DND-41 (cell line): ENCODE results near the gene APPL1.

Source experiments
- ATAC-seq: fragments of 200-7000 bp; cut with Tn5 transposase; 3 replicates; pipeline ENCODE4 v1.9.1; 2021; ENCODE audit warnings: low read depth; ENCODE audit not compliant: insufficient read depth
- DNase-seq: peaks from one replicate; pipeline ENCODE4 v3.0.0-alpha.2; 2020
- H2AFZ ChIP-seq: 2 replicates; pipeline ENCODE4 v1.6.0; 2012; ENCODE audit warnings: low read depth, low read length
- H3K27ac ChIP-seq: 2 replicates; pipeline ENCODE4 v1.5.1; 2012; ENCODE audit warnings: low read length, inconsistent platforms
- H3K27me3 ChIP-seq: fragments of 200-600 bp; sonication (generic); 2 replicates; pipeline ENCODE4 v1.6.0; 2012; ENCODE audit warnings: low read length, mild to moderate bottlenecking, inconsistent platforms; ENCODE audit not compliant: insufficient read depth, poor library complexity
- H3K36me3 ChIP-seq: 2 replicates; pipeline ENCODE4 v1.5.1; 2012; ENCODE audit warnings: low read length, inconsistent platforms; ENCODE audit not compliant: insufficient read depth
- H3K4me1 ChIP-seq: 2 replicates; pipeline ENCODE4 v1.5.1; 2012; ENCODE audit warnings: mild to moderate bottlenecking, low read length; ENCODE audit not compliant: insufficient read depth
- H3K4me2 ChIP-seq: 2 replicates; pipeline ENCODE4 v1.6.0; 2012; ENCODE audit warnings: mild to moderate bottlenecking, moderate library complexity, low read length, inconsistent platforms; ENCODE audit not compliant: insufficient read depth
- H3K4me3 ChIP-seq, 2 experiments: fragments of 200-600 bp in 1 of 2; shearing (Covaris generic) in 1 of 2; 2 replicates each; pipeline ENCODE4 v1.5.1; 2012 to 2016; ENCODE audit warnings: inconsistent platforms in 2 of 2, low read length in 2 of 2, mild to moderate bottlenecking in 2 of 2, low read depth in 1 of 2, moderate library complexity in 1 of 2
- H3K79me2 ChIP-seq: 2 replicates; pipeline ENCODE4 v1.6.0; 2012; ENCODE audit warnings: low read length, inconsistent platforms; ENCODE audit not compliant: insufficient read depth
- H3K9ac ChIP-seq: 2 replicates; pipeline ENCODE4 v1.6.0; 2012; ENCODE audit warnings: low read depth, mild to moderate bottlenecking, inconsistent platforms, low read length, moderate library complexity
- H3K9me3 ChIP-seq: 2 replicates; pipeline ENCODE4 v1.5.1; 2012; ENCODE audit warnings: low read length, moderate library complexity, mild to moderate bottlenecking, inconsistent platforms; ENCODE audit not compliant: insufficient read depth, severe bottlenecking
- H4K20me1 ChIP-seq: 2 replicates; pipeline ENCODE4 v1.6.0; 2012; ENCODE audit warnings: low read length; ENCODE audit not compliant: insufficient read depth
- EZH2 ChIP-seq: IDR thresholded peaks from 3 replicates; pipeline ENCODE4 v1.6.1; 2012; ENCODE audit warnings: borderline replicate concordance, low read depth, mild to moderate bottlenecking, moderate library complexity, low read length, inconsistent platforms; ENCODE audit not compliant: severe bottlenecking
- TF ChIP-seq, protein P1 (sequence below): IDR thresholded peaks from 2 replicates; pipeline ENCODE4 v1.5.1; 2012; ENCODE audit warnings: borderline replicate concordance, low read length, moderate library complexity, mild to moderate bottlenecking; ENCODE audit not compliant: poor library complexity, severe bottlenecking; ENCODE audit errors: extremely low read depth

The APPL1 gene

DNA sequence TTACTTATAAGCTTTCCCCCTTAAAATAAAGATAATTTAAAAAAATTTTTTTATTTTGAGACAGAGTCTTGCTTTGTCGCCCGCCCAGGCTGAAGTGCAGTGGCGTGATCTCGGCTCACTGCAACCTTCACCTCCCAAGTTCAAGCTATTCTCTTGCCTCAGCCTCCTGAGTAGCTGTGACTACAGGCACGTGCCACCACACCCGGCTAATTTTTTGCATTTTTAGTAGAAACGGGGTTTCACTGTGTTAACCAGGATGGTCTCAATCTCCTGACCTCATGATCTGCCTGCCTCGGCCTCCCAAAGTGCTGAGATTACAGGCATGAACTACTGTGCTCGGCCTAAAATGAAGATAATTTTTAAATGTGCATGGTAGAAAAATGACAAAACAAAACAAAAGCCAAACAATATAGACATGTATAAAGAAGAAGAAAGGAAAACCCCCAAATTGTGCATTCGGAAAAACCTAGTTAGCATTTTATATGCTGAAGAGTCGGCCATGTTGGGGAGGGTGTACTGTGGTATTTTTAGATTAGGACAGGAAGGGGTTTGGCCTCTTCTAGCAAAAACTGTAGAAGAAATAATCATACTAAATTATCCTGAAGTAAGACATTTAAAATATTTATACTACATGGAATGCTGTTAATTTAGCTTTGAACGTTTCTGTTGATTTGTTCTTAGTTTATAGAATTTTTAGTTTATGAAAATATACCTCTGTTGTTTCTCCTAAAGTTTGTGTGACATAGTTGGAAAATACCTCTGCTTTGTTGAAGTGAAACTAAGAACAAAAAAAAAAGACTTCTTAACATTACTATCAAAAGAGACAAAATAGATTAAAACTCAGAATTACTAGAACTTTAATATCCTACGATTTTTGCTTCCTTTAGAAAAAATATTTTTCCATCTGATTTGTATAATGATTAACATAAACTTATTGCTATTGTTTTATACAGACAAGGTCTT lies 7.4 kb downstream of the APPL1 start:
- H3K4me2 ChIP-seq = no peak overlapping the region

DNA sequence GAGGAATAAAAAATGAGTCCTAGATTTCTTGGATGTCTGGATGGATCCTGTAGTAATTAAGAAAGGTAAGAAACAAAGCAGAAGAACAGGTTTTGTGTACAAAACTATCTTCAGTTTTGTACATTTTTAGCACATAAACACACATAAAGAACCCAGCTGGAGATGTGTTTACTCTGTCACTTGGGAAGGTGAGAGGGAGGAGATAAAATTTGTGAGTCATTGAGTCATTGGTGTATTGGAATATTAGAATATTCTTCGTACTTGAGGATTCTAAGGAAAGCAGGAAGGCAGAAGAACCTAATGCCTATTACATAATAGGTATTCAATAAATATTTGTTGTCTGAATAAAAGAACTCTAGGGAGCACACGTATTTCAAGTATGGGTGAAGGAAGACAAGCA lies 17.4 kb downstream of the APPL1 start:
- TF ChIP-seq, protein P1, sequence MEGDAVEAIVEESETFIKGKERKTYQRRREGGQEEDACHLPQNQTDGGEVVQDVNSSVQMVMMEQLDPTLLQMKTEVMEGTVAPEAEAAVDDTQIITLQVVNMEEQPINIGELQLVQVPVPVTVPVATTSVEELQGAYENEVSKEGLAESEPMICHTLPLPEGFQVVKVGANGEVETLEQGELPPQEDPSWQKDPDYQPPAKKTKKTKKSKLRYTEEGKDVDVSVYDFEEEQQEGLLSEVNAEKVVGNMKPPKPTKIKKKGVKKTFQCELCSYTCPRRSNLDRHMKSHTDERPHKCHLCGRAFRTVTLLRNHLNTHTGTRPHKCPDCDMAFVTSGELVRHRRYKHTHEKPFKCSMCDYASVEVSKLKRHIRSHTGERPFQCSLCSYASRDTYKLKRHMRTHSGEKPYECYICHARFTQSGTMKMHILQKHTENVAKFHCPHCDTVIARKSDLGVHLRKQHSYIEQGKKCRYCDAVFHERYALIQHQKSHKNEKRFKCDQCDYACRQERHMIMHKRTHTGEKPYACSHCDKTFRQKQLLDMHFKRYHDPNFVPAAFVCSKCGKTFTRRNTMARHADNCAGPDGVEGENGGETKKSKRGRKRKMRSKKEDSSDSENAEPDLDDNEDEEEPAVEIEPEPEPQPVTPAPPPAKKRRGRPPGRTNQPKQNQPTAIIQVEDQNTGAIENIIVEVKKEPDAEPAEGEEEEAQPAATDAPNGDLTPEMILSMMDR = no peak
- no peak for TF ChIP-seq EZH2
- H3K9me3 ChIP-seq = no peaks in the 10 kb centered on the region
- no peak for ATAC-seq
- no peak overlapping the region for H3K27ac ChIP-seq
- no peak overlapping the region for H3K9ac ChIP-seq
- H3K4me3 ChIP-seq = no peak overlapping the region
- H3K79me2 ChIP-seq = 0 out of 2 replicates have a peak, but pooled peaks cover 2% of the 10 kb centered on the region
- H3K27me3 ChIP-seq = no peaks in the 10 kb centered on the region
- no peak overlapping the region for H3K4me2 ChIP-seq
- no peaks in the 10 kb centered on the region for H3K4me1 ChIP-seq
- peaks cover 95% of the 10 kb centered on the region for H3K36me3 ChIP-seq
- H2AFZ ChIP-seq = no peak overlapping the region
- DNase-seq = no peak
- H4K20me1 ChIP-seq = no peaks in the 10 kb centered on the region

More for the DNA sequence above, 7.4 kb downstream of the APPL1 start:
- Histone ChIP-seq H3K4me1 (peaks cover 6% of the 10 kb centered on the region; the same call in 1 of the 2 replicates), H3K79me2 (peaks cover 56% of the 10 kb centered on the region), H3K36me3 (peaks cover 36% of the 10 kb centered on the region), H3K27ac (no peak overlapping the region), H3K9me3 (no peaks in the 10 kb centered on the region), H3K4me3 (no peak overlapping the region), H2AFZ (no peak overlapping the region), H3K27me3 (no peaks in the 10 kb centered on the region), H4K20me1 (peaks cover 11% of the 10 kb centered on the region; the same call in 1 of the 2 replicates), H3K9ac (no peak overlapping the region)
- no peak for TF ChIP-seq EZH2
- no peak for DNase-seq
- no peak for ATAC-seq

DNA sequence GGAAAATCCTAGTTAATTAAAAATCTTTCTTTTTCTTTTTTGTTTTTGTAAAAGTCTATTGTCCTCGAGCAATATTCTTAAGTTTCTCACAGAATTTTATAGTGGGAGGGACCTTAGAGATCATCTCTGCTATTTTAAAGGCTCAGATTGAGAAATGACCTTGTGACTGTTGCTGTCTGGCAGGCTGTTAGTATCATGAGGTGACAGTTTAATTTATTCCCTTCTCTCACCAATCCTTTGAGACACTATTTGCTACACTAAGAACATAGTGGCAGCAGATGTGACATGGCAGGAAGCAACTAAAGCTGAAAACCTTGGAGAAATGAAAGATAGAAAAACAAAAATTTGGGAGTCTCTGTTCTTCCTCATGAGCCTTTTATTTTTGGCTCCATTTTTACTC lies 24.9 kb downstream of the APPL1 start:
- Histone ChIP-seq H3K9me3 (no peaks in the 10 kb centered on the region), H3K4me3 (no peak overlapping the region), H3K9ac (no peak overlapping the region), H3K36me3 (peaks cover 64% of the 10 kb centered on the region), H3K27ac (no peak overlapping the region), H3K4me1 (no peaks in the 10 kb centered on the region), H3K27me3 (no peaks in the 10 kb centered on the region), H3K4me2 (no peak overlapping the region), H4K20me1 (no peaks in the 10 kb centered on the region), H3K79me2 (0 out of 2 replicates have a peak, but pooled peaks cover 2% of the 10 kb centered on the region), H2AFZ (no peak overlapping the region)
- no peak for ATAC-seq
- TF ChIP-seq, protein P1 = no peak
- no peak for TF ChIP-seq EZH2
- no peak for DNase-seq

DNA sequence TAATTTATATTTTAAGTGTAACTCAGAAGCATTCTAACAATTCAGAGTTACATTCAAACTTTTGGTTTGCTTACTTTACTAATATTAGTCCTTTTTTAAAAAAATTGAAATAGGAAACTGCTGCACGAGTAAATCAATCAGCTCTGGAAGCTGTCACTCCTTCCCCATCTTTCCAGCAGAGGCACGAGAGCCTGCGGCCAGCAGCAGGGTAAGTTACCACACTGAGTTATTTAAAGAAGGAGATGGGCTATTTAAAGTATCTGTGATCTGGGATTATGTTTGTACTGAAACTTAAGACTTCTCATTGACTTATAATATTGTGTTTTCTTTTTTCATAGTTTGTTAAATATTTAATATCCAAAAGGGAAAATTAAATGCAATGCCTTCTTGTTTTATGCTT lies 29.3 kb downstream of the APPL1 start:
- H3K4me2 ChIP-seq = no peak overlapping the region
- H3K79me2 ChIP-seq = no peaks in the 10 kb centered on the region
- no peak overlapping the region for H3K27ac ChIP-seq
- H3K4me1 ChIP-seq = no peaks in the 10 kb centered on the region
- H3K4me3 ChIP-seq = no peak overlapping the region
- no peak for ATAC-seq
- peaks cover 76% of the 10 kb centered on the region for H3K36me3 ChIP-seq
- no peaks in the 10 kb centered on the region for H4K20me1 ChIP-seq
- DNase-seq = no peak
- H3K27me3 ChIP-seq = no peaks in the 10 kb centered on the region
- no peaks in the 10 kb centered on the region for H3K9me3 ChIP-seq
- no peak overlapping the region for H3K9ac ChIP-seq
- no peak overlapping the region for H2AFZ ChIP-seq
- TF ChIP-seq EZH2 = no peak
- TF ChIP-seq, protein P1 = no peak
